GM21367 (cell line): Measurements from ENCODE around the gene PEX7.
"Not testable (repeated sequence)": the region's sequence is repeated elsewhere in the genome, so short reads cannot be mapped to it uniquely, and the experiment has no call there.

Experiments
- ATAC-seq: cut with Tn5 transposase; IDR thresholded peaks from one replicate; pipeline ENCODE4 v1.9.1; 2021; ENCODE audit not compliant: unreplicated experiment

The PEX7 gene

DNA sequence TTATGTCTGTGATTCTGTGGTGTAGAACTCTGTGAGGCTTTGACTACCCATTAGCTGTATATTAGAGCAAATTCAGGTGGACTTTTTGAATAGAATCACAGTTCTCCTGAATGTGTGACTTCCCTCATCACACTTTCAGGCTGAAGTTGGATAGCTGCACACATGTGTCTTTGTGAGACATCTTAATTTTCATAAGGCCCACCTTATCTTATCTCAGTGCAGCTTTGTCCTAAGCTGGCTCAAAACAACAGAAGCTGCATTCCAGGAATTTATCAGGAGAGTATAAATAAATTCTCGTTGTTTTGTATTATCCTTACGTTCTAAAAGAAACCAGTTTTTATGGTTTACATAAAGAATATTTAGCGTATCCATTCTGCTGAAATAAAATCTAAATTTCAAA, 73.5 kb downstream of the PEX7 start:
- ATAC-seq: no peak

DNA sequence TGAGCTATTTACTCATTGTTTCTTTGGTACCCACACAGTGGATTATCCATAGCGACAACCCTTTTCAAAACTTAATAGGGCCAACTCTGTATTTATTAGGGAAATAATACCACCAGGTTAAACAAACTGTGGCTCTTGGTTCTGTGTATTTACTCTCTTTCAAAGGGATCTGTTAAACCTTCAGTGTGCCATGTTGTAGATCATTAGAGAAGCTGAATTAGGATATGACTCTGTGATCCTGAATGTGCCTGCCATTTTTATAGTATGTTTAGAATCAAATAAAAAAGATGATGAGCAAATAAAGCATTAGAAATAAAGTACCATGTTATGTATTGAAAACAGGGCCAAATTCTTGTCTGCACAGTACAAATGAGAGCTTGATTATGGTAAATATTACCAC, 74.7 kb downstream of the PEX7 start:
- no peak for ATAC-seq

DNA sequence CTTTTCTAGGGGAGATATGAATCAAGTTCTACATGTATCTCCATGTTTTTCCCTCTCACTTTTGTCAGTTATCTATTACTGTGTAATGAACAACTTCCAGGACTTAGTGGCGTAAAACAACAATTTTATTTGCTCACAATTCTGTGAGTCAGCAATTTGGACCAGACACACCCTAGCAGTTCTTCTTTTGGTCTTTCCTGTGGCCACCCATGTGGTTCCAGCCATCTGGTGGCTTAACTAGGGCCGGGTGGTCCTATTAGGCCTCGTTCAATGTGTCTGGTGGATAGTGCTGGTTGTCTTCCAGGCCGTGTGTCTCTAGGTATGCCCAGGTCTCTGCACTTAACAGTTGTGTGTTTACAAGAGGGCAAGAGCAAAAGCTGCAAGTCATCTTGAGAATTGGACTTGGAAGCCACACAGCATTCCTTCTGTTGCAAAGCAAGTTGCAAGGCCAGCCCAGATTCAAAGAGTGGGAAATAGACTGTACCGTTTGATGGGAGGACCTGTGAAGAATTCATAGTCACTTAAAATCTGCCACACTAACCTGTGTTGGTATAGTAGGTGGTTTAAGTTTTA, 78.9 kb downstream of the PEX7 start:
- ATAC-seq: no peak

DNA sequence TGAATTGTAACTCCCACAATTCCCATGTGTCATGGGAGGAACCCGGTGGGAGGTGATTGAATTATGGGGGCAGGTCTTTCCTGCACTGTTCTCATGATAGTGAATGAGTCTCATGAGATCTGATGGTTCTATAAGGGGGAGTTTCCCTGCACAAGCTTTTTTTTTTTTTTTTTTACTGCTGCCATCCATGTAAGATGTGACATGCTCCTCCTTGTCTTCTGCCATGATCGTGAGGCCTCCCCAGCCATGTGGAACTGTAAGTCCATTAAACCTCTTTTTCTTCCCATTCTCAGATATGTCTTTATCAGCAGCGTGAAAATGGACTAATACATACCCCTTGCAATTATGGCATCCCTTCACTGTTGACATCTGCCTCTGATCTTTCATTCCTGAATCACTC, 82.1 kb downstream of the PEX7 start:
- not testable (repeated sequence) for ATAC-seq

DNA sequence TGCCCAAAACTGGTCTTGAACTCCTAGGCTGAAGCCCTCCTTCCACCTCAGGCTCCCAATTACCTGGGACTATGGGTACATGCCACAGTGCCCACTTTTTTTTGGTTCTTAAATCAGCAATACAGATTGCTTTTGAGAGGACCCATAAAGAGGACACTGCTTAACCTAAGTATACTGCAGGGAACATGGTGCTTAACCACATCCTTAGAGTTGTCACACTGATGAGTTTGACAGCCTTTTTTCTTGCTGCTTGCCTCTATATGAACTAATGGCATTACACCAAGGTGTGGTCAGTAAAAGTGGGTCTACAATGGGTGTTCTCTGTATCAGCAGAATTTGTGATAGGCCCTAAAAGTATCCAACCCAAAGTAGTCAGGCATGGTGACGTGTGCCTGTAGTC, 92.6 kb downstream of the PEX7 start:
- ATAC-seq: no peak

DNA sequence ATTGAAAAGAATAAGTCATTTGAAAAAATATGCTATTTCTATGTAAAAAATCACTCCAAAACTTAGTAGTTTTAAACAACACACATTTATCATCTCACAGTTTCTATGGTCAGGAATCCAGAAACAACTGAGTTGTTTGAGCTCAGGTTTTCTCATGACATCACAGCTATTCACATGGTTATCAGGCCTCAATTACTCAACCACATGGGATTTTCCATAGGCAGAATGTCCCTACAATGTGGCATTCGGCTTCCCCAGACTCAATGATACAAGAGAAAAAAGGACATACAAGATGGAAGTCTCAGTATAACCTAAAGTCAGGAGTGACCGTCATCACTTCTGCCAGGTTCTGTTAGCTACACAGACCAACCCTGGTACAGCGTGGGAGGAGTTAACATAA, 96.3 kb downstream of the PEX7 start:
- ATAC-seq: no peak

DNA sequence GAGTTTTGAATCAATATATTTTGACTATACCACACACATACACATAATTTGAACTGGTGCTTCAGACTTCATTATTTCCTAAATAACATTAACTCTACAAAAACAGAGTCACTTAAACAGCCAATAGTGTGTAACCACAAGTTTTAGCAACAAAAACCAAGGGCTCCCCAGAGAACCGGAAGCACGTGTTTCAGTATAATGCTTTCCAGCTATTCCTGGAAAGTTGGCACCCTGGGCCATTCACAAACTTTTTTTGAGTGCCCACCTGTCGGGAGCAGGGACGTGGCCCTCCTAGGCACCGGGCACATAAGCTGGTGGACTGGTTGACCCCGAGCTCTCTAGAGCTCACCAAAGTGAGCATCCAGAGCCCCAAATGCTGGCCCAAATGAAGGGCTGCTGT, 97.8 kb downstream of the PEX7 start:
- ATAC-seq: no peak

DNA sequence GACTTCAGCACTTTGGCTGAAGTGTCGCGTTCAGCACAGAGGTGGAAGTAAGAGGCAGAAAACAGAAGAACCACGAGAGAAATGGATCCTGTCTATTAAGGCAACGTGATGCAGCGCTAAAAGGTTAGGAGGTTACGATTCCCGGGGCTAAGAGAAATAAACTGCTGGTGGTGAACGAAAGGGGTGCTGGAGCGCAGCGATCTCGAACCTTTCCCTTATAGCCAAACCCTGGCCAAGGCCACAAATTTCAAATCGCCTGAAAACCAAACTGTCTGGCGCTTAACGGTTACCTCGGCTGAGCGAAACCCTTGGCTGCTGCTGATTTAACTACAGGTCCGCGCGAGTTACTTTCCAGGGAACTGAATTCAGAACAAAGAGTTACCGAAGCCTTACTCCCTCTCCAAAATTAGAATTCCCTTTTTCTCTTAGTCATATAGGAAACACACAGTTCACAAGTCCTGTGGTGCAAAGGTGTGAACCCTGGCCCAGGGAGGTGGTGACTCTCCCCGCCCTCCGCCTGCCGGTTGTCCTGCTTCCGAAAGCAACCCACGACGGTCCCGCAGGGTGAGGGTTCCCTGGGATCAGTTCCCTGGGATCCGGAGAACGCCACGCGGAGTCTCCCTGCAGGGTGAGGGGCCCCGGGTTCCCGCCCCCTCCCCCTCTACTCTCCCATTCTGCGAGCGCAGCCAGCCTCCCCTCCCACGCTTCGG, 98.4 kb downstream of the PEX7 start:
- ATAC-seq: no peak

DNA sequence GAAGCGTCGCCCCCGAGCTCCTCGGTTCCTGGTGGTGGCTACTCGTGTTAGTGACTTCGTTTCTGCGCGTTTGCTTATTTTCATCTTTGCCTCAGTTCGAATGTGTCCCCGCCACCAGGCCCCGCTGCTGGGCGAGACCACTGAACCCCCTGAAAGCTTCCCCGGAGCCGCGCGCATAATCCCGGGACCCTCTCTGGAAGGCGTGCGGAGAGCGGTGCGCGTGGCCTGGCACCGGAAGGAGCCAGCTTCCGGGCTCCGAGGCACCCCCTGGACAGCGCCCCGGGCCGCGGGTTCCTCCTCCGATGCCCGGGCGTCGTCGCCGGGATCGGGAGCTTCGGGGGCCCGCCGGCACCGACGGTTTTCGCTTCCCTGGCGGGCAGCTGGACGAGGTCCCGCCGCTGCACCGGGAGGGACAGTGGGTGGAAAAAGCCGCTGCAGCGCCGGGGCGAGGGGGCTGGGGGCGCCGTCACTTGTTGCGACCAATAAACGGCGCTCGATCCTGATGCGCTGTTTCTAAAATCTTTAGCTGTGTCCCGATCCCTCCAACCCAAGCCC, 99.1 kb downstream of the PEX7 start:
- ATAC-seq: no peak

DNA sequence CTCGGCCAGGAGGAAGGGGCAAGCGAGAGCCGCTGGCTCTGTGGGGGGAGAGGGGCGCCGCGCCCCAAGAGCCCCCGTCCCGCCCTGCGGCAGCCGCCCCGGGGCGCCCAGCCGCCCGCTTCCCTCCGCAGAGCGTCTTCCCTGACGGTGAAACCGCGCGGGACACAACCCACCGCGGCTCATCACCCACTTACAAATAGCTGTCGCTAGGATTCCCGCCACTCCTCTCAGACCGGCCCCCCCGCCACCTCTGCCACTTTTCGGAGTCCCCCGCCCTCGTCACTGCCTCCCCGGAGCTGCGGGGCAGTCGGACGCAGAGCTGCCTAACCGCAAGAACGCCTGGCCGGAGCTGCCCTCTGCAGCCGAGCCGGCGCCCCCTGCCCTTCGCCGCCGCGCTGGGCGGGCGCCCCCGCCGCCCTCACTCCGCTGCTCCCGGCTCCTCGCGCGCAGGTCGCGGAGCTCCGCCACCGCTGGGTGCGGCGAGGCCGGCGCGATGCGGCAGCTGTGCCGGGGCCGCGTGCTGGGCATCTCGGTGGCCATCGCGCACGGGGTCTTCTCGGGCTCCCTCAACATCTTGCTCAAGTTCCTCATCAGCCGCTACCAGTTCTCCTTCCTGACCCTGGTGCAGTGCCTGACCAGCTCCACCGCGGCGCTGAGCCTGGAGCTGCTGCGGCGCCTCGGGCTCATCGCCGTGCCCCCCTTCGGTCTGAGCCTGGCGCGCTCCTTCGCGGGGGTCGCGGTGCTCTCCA, 99.7 kb downstream of the PEX7 start, which contains the start of gene SLC35D3:
Gene SLC35D3 (plus strand): TSS at position 366 of the 749 bp plus-strand sequence. CDS start 128 bp downstream, at position 494.
- ATAC-seq: no peak

DNA sequence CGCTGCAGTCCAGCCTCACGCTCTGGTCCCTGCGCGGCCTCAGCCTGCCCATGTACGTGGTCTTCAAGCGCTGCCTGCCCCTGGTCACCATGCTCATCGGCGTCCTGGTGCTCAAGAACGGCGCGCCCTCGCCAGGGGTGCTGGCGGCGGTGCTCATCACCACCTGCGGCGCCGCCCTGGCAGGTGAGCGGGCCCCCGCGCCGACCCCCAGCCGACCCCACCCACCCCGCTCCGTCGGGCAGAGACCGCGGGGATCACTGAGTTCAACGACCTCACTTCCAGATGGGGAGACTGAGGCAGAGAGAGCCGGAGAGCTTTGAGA, 100.3 kb downstream of the PEX7 start:
- no peak for ATAC-seq

DNA sequence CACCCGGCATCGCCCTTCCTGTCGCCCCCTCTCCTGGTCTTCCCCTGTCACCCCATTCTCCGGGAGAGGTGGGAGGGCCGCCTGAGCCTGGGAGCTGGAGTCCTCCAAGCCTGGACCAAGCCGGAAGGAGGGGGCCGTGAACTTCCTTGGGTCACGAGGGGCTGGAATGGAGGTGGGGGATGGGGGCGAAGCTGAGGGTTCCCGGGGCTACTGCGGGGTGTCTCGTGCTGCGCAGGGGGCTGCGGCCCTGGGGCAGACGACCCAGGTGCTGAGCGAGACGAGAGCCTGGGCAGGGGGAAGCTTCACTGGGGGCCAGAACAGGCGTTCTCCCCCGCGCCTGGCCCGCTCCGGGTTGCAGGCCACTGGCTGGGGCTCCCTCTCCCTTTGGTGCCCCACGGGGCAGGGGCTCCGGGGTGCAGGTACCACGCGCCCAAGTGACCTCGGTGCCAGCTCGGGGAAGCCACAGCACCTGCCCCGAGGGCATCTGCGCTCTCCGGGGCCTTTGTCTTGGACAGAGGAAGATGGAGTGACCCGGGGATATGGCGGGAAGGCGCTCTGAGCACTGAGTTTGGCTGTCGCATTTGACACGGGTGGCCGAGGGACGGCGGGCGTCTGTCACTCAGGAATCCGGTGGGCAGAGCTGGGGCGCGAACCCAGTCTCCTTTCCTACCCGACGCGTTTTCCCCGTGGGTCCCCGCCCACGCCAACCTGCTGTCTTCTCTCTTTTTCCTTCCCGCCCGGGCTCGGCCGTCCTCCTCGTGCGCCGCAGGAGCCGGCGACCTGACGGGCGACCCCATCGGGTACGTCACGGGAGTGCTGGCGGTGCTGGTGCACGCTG, 100.9 kb downstream of the PEX7 start:
- no peak for ATAC-seq

DNA sequence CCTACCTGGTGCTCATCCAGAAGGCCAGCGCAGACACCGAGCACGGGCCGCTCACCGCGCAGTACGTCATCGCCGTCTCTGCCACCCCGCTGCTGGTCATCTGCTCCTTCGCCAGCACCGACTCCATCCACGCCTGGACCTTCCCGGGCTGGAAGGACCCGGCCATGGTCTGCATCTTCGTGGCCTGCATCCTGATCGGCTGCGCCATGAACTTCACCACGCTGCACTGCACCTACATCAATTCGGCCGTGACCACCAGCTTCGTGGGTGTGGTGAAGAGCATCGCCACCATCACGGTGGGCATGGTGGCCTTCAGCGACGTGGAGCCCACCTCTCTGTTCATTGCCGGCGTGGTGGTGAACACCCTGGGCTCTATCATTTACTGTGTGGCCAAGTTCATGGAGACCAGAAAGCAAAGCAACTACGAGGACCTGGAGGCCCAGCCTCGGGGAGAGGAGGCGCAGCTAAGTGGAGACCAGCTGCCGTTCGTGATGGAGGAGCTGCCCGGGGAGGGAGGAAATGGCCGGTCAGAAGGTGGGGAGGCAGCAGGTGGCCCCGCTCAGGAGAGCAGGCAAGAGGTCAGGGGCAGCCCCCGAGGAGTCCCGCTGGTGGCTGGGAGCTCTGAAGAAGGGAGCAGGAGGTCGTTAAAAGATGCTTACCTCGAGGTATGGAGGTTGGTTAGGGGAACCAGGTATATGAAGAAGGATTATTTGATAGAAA, 101.7 kb downstream of the PEX7 start:
- ATAC-seq: no peak

DNA sequence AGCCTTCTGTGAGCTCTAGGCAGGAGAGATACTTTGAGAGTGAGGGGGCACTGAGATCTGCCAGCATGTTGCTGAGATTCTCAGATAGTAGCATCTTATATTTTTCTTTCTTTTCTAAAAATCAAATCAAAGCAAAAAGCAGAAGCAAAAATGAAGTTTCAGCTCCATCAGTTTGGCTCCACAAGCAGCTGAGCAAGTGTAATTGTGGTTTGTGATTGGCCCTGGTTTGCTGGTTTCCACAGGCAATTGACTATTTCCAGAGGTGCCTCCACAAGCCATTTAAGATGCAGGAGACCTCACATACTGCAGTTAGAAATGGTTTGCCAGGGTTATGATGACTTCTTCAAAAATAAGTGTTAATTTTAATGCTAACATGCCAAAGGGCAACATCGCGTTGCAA, 104.0 kb downstream of the PEX7 start:
- ATAC-seq: no peak

DNA sequence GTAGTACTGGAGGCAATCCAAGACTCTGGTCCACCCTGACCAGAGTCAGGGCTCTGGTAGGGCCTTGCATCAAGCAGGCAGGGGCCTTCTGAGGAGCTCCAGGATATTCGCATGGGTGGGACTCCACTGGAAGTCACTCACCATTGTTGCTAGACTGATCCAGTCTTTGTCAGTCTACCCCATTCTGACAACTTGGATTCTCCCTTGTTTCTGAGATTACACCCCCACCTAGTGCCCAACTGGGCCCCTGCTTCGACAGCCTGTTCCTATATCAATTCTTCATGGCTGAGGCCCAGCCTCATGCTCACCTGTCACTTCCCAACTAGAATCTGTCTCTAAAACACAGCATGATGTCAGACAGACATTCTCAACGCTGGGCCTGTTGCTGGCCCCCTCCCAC, 104.9 kb downstream of the PEX7 start:
- ATAC-seq: no peak

DNA sequence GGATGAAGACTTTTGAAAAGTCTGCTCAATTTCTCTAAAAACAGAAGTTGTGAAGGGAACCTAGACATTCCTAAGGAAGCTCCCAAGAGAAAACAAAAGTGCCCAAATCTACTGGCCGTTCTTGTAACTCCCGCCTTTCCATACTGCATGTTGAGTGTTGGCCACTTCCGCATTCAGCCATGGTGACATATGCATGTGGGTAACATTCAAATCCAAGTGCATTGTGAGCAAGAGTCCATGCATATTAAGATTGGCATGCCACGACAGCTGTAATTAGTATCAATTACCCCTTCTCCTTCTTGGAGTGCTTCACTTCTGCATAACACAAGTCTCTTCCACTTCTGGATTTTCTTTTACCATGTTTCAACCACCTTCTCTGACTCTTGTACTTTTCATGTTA, 108.1 kb downstream of the PEX7 start:
- no peak for ATAC-seq

DNA sequence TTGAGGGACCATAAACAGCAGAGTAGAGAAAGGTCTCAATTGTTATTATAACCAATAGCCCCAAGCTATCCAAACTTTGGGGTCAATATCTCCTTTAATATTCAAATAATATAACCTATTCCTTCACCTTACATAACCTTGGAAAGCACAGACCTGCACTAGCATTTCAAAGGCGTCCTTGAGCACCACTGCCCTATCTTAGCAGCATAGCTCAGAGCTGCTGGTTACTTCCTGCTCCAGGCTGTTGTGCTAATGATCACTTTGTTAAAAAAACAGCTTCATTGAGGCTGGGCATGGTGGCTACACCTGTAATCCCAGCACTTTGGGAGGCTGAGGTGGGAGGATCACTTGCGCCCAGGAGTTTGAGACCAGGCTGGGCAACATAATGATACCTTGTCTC, 110.2 kb downstream of the PEX7 start:
- no peak for ATAC-seq

DNA sequence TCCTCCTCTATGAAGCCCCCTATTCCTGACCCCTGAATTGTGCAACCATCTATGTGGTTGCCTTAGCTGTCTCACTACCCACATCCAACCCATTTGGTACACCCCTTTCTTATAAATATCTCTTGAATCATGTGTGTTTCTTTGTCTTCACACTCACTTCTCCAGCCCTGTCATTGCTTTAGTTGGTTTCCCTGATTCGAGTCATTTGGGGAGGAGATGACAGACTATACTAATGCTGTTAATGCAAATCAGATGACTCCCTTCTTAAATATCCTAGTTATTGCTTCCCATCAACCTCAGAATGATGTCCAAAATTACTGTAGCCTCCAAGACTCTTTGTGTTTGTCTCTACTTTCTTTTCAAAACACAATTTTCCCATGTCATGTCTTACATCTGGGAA, 122.7 kb downstream of the PEX7 start:
- no peak for ATAC-seq

DNA sequence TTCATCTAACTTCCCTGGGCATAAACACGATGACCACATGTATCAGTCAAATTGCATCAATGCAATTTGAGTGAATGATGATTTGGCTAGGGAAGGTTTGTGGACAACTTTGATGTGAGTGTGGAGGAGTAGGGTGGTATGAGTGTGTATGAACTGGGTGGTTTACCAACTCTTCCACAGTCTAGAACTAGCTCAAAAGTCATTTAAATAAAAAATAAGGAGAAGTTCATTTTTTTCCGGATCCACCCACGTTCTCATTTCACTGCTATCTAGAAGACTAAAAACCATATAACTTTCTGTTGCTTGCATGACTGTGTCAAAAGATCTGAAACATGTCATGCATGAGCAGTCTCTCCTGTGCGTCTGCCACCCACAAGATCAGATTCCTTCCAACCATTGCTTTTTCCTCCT, 123.3 kb downstream of the PEX7 start:
- no peak for ATAC-seq

DNA sequence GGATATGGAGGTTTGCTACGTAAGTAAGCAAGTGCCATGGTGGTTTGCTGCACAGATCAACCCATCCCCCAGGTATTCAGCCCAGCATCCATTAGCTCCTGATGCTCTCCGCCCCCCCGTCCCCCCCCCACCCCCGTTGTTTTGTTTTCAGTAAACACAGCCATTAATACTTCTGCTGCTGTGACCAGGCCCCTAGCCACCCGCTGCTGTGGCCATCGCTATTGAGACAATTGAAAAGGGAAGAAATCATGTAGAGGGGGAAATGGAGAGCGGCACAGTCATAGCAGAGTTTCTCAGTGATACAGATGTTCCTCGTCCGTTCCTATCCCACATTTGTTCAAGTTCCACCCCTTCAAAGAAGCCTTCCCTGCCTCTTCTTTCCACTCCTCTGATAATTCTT, 124.6 kb downstream of the PEX7 start:
- ATAC-seq: no peak

DNA sequence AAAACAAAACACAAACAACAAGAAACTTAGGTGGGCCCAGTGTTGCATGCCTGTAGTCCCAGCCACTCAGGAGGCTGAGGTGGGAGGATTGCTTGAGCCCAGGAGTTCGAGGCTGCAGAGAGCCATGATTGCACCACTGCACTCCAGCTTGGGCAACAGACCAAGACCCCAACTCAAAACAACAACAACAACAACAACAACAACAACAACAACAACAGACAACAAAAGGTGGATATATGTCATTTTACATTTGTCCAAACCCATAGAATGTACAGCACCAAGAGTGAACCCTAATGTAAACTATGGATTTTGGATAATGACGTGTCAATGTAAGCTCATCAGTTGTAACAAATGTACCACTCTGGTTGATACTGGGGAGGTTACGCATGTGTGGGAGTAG, 127.6 kb downstream of the PEX7 start:
- not testable (repeated sequence) for ATAC-seq
